NT2/D1 (cell line): Measurements from ENCODE around the gene RBPJ.

ENCODE experiments used
- SUZ12 ChIP-seq: IDR thresholded peaks from 2 replicates; pipeline ENCODE4 v1.6.1; 2011; ENCODE audit not compliant: insufficient read length, insufficient read depth; ENCODE audit errors: extremely low read depth
- YY1 ChIP-seq: IDR thresholded peaks from 2 replicates; pipeline ENCODE4 v1.6.1; 2011; ENCODE audit not compliant: insufficient read length, insufficient read depth
- ZNF274 ChIP-seq: IDR thresholded peaks from 2 replicates; pipeline ENCODE4 v1.6.1; 2011; ENCODE audit warnings: mild to moderate bottlenecking, low read depth, low read length

- TF ChIP-seq ZNF274 (no peak), YY1 (no peak), SUZ12 (no peak)
Measured at GRCh38 chr4:26462874-26463273, 142.1 kb downstream of the RBPJ start.
